Measurements from ENCODE around the gene RAD23A. TPM values are rescaled to one million over a fixed set of nuclear protein-coding genes. Genes with fewer than 3 reads are reported as not detected.

The RAD23A gene
- total and polyA plus RNA-seq, 10 of the 15 experiments (the other 5 are each of a cell fraction or from before 2014, with no cell fraction given), result 8.8 to 198 (median 119) TPM

GRCh38 chr19:12967907-12968306, 22.2 kb downstream of the RAD23A start (continued):
- TF ChIP-seq TBL1XR1 (IDR thresholded peaks at IDR 0.05; ENCODE audit: low read depth, low read length), result no peak
- no peak for TF ChIP-seq MYC (IDR thresholded peaks at IDR 0.05; ENCODE audit: insufficient read depth, insufficient read length, insufficient replicate concordance, low read length, severe bottlenecking)

GRCh38 chr19:12969292-12969988, 23.8 kb downstream of the RAD23A start, which contains the start of gene DAND5:
Gene DAND5, plus strand, starts transcription at chr19:12969576. Its CDS starts 85 bp downstream, at chr19:12969661.
- Histone ChIP-seq H3K9me3 (replicated peaks; ENCODE audit: control insufficient read depth, insufficient read depth, low read length) (no peaks in the 10 kb centered on the region), H4K20me1 (ENCODE audit: control insufficient read depth, insufficient read depth) (no peaks in the 10 kb centered on the region), H3K27me3 (replicated peaks in 1 of 2; ENCODE audit: control insufficient read depth in 2 of 2, insufficient read depth in 2 of 2, low read length in 1 of 2) (no peaks in the 10 kb centered on the region), H3K79me2 (ENCODE audit: control insufficient read depth, insufficient read depth, low read length) (no peaks in the 10 kb centered on the region), H3K4me1 (ENCODE audit: control insufficient read depth, insufficient read depth, low read length) (0 out of 2 replicates have a peak, but pooled peaks cover 3% of the 10 kb centered on the region), H3K9ac (ENCODE audit: control insufficient read depth, insufficient read depth, low read length) (no peak within 1 kb of the TSS), H2AFZ (ENCODE audit: control insufficient read depth, low read depth, low read length) (no peak within 1 kb of the TSS), H3K36me3 (ENCODE audit: control insufficient read depth in 2 of 2, insufficient read depth in 2 of 2, low read length in 1 of 2) (no peaks in the 10 kb centered on the region), H3K4me3 (no peak within 1 kb of the TSS), H3K4me2 (ENCODE audit: control insufficient read depth, insufficient read depth) (no peak within 1 kb of the TSS), H3K27ac (ENCODE audit: control insufficient read depth, insufficient read depth) (no peak within 1 kb of the TSS)
- intact Hi-C loops (cut with micrococcal nuclease; ENCODE audit: unreplicated experiment), result no loop called here
- TF ChIP-seq SMC3 (IDR thresholded peaks at IDR 0.05; ENCODE audit: borderline replicate concordance, low read length) (no peak), NFYB (IDR thresholded peaks at IDR 0.05; ENCODE audit: insufficient read depth, low read depth, low read length) (no peak), BCL3 (IDR thresholded peaks at IDR 0.05; ENCODE audit: borderline replicate concordance, insufficient read depth, low read depth, low read length, poor library complexity, severe bottlenecking) (no peak), ZNF687 (IDR thresholded peaks at IDR 0.05) (no peak), CBX5 (IDR thresholded peaks at IDR 0.05; ENCODE audit: low read depth) (no peak), HDAC2 (IDR thresholded peaks at IDR 0.05) (no peak), HDAC6 (IDR thresholded peaks at IDR 0.05; ENCODE audit: unreplicated experiment) (no peak), SIN3A (IDR thresholded peaks at IDR 0.05; ENCODE audit: low read depth, low read length) (no peak)
- RAD21 ChIA-PET (ENCODE audit: unreplicated experiment), result no interaction called here
- POLR2A ChIA-PET, result no interaction called here
- WGBS (ENCODE audit: insufficient coverage, insufficient replicate concordance, low lambda C conversion rate, missing lambda C conversion rate), result 30% methylated on average over 14 of the region's 14 CpGs
- CTCF ChIA-PET, result interaction anchor here (1.1 kb wide), 1 partner anchor 92 kb away, joined by 3 read pairs; no protein-coding TSS in a partner anchor
- FAIRE-seq (no peak), ATAC-seq (no peak), DNase-seq (ENCODE audit: low read depth, low spot score) (no peak)
- SMC1A ChIA-PET (ENCODE audit: uncharacterized antibody, unreplicated experiment), result no interaction called here
- in situ Hi-C loops (cut with MboI), result no loop called here
- no TSS peak for BruUV-seq (replicated peaks)

All from GM12878 (cell line).